Psoas muscle (tissue), 8 donors: Measurements from ENCODE around the gene PGBD2. TPM values are rescaled to one million over a fixed set of nuclear protein-coding genes. Genes with fewer than 3 reads are reported as not detected.
"Not testable (repeated sequence)": the region's sequence is repeated elsewhere in the genome, so short reads cannot be mapped to it uniquely, and the experiment has no call there.

Experiments
- ATAC-seq, 4 donors: fragments of 200-7000 bp; cut with Tn5 transposase; one replicate each; pipeline ENCODE4 v1.9.1; 2020; ENCODE audit warnings: moderate library complexity in 3 of 4, mild to moderate bottlenecking in 2 of 4
- DNase-seq, 2 donors: peaks; one replicate each; pipeline ENCODE4 v3.0.0-alpha.2; 2020
- H3K27ac ChIP-seq: fragments of 200-600 bp; one replicate; pipeline ENCODE4 v1.8.0; 2022
- H3K27me3 ChIP-seq, 3 donors: fragments of 200-600 bp in 1 of 3; one replicate each; pipeline versions ENCODE4 v1.6.1 to v1.8.0; 2013 to 2022; ENCODE audit warnings: low read length in 2 of 3, mild to moderate bottlenecking in 2 of 3, moderate library complexity in 1 of 3; ENCODE audit not compliant: insufficient read depth in 3 of 3
- H3K36me3 ChIP-seq, 2 donors: fragments of 200-600 bp in 1 of 2; one replicate each; pipeline versions ENCODE4 v1.6.1 to v1.8.0; 2013 to 2022; ENCODE audit warnings: low read depth in 1 of 2, mild to moderate bottlenecking in 1 of 2, moderate library complexity in 1 of 2; ENCODE audit not compliant: insufficient read depth in 1 of 2
- H3K4me1 ChIP-seq: fragments of 200-600 bp; one replicate; pipeline ENCODE4 v1.8.0; 2022
- H3K4me3 ChIP-seq: fragments of 200-600 bp; one replicate; pipeline ENCODE4 v1.8.0; 2022; ENCODE audit warnings: mild to moderate bottlenecking
- H3K9me3 ChIP-seq: fragments of 200-600 bp; one replicate; pipeline ENCODE4 v1.8.0; 2022
- WGBS, 3 donors: extraction: QIAGEN DNeasy Blood & Tissue Kit; methylation state at CpG; one replicate each; pipeline versions ENCODE4 v1.1.6 to v1.1.7; 2013; 5-methylcytosine and 5-hydroxymethylcytosine counted together
- intact Hi-C, 2 donors: fragments of 100-400 bp; cut with DNase I; formaldehyde crosslinking; loops; one replicate each; pipeline versions ENCODE4 v1.11.0 to v1.14.2; 2022
- polyA plus RNA-seq, 3 donors: library from polyadenylated mRNA; stranded (reverse); fragments of 200-250 nt; gene quantifications; one replicate each; pipeline ENCODE4 v1.2.3, GENCODE V29; 2013
- total RNA-seq, 4 donors: library from RNA; stranded (reverse); fragmentation: NEBNext Ultra II Directional in 2 of 4; extraction: Animal tissue kit (Norgen Biotek cat#: 25700) in 2 of 4; gene quantifications; one replicate each; pipeline versions ENCODE4 v1.2.1 to v1.2.4, GENCODE V29; 2021 to 2023
- TF ChIP-seq, protein P1 (sequence below): fragments of 200-600 bp; IDR thresholded peaks from one replicate; pipeline ENCODE4 v1.8.0; 2022; ENCODE audit warnings: antibody characterized with exemption
- donor health status: healthy with polysubstance abuse.
- donor health status: DM: no; HTN: no; CAD: no; lungs with moderate emphysema.
- donor health status: Bipolar disorder and iron deficiency.
- donor health status: healthy.
- donor health status: DM: yes; HTN: yes; CAD: no.
- donor health status: DM: no; HTN: no; CAD: no.
- donor health status: DM: no; HTN: no; CAD: no.
- donor health status: DM: yes; HTN: yes; CAD: no.

The PGBD2 gene
- total and polyA plus RNA-seq, 7 donors = 1.3 to 3.9 (median 2.0) TPM

DNA sequence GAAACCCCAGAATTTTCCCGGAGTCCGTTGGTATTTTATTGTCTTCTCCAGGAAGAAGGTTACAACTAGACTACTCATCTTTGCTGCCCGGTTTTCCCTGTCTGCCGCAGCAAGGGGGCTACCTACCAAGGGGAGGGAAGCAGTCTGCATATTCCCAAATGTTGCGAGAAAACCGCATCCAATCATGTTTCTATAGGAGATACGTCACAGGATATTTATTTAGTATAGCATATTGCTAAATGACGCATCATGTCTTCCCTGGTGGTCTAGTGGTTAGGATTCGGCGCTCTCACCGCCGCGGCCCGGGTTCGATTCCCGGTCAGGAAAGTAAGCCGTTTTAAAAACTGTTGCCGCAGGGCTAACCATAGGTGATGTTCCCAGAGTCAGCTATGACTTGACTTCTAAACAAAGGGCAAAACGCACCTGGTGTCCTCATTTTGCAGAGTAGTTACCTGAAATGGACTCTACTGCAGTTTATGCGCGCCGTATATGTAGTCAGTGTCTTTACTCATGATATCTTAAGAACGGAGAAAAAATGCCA, 32.0 kb upstream of the PGBD2 start:
- no peaks in the 10 kb centered on the region for H3K9me3 ChIP-seq
- ATAC-seq (peak; percentile 67 to 82 (median 78)), DNase-seq (peak; percentile 75 to 87)
- WGBS, 3 donors = 3 to 4% (median 3%) methylated on average over 23 of the region's 23 CpGs
- no peaks in the 10 kb centered on the region for H3K36me3 ChIP-seq
- TF ChIP-seq, protein P1, sequence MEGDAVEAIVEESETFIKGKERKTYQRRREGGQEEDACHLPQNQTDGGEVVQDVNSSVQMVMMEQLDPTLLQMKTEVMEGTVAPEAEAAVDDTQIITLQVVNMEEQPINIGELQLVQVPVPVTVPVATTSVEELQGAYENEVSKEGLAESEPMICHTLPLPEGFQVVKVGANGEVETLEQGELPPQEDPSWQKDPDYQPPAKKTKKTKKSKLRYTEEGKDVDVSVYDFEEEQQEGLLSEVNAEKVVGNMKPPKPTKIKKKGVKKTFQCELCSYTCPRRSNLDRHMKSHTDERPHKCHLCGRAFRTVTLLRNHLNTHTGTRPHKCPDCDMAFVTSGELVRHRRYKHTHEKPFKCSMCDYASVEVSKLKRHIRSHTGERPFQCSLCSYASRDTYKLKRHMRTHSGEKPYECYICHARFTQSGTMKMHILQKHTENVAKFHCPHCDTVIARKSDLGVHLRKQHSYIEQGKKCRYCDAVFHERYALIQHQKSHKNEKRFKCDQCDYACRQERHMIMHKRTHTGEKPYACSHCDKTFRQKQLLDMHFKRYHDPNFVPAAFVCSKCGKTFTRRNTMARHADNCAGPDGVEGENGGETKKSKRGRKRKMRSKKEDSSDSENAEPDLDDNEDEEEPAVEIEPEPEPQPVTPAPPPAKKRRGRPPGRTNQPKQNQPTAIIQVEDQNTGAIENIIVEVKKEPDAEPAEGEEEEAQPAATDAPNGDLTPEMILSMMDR = no peak
- H3K4me3 ChIP-seq = peak overlapping the region; percentile 78
- intact Hi-C loops = loop anchor here in 1 of 2 donors (2.0 kb wide), 1 partner anchor 31 kb away; no protein-coding TSS in a partner anchor
- peak overlapping the region; percentile 95 for H3K27ac ChIP-seq
- H3K4me1 ChIP-seq = no peaks in the 10 kb centered on the region
- no peaks in the 10 kb centered on the region for H3K27me3 ChIP-seq

DNA sequence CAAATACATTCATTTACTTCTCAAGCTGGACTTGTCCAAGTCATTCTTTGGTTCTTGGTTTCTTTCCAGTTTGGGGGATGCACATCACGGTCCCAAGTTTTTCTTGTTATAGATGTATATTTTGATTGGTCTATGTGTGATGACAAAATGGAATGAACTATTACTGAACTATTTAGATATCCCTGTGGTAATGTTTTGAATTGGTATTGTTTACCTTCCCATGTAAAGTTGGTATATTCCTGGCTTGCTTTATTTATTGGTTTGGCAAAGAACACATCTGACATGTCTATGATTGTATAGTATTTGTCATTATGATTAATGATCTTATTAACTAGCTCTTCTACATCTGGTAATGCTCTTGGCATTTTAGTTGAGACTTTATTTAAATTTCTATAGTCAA, 24.8 kb upstream of the PGBD2 start:
- H3K36me3 ChIP-seq = no peaks in the 10 kb centered on the region
- intact Hi-C loops = no loop called here
- H3K27me3 ChIP-seq = no peaks in the 10 kb centered on the region
- H3K4me1 ChIP-seq = no peaks in the 10 kb centered on the region
- H3K4me3 ChIP-seq = no peak overlapping the region
- ATAC-seq = no peak
- TF ChIP-seq, protein P1 = no peak
- DNase-seq = no peak
- 81 to 84% (median 82%) methylated on average over 1 of the region's 1 CpG for WGBS, 3 donors
- H3K27ac ChIP-seq = no peak overlapping the region
- no peaks in the 10 kb centered on the region for H3K9me3 ChIP-seq

DNA sequence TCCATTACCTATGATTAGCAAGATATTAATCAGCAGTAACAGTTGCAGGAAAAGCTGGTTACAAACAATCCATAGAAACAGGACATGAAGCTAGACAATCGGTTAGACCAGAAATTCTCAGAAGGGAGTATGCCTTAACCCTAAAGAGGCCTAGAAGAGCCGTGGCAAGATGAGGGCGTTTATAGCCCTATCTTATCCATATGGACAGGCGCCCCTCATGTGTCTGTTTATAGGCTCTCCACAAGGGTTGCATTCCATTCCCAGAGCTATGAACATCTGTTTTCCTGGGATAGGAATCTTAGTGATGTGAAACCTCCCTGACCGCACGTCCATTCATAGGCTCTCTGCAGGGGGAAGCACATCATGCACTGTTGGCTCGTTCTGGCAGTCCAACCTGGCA, 23.6 kb upstream of the PGBD2 start:
- H3K36me3 ChIP-seq, H3K4me3 ChIP-seq, ATAC-seq, H3K4me1 ChIP-seq, H3K27ac ChIP-seq, H3K9me3 ChIP-seq, intact Hi-C loops, H3K27me3 ChIP-seq, DNase-seq: not testable (repeated sequence)
- WGBS, 3 donors = 60 to 71% (median 70%) methylated on average over 6 to 7 of the region's 7 CpGs

DNA sequence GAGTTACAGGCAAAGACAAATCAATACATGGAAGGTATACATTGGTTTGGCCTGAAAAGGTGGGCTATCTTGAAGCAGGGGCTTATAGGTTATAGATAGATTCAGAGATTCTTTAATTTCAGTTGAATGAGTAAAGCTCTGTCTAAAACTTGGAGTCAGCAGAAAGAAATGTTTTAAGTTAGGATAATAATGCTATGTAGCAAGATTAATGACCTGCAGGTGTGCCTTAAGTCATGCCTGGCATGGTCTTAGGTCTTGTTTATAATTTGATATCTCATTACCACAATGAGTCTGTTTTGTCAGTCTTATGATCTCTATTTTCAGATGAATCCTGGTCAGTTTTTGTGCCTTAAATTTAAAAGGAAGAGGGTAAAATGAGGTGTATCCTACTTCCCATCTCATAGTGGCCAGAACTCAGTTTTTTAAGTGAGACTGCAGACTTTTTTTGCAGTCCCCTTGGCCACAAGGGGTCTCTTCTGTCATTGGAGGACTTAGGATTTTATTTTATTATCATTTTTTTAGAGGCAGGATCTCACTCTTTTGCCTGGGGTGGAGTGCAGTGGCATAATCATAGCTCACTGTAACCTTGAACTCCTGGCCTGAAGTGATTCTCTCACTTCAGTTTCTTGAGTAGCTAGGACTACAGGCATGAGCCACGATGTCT, 21.3 kb upstream of the PGBD2 start:
- whole genome bisulfite sequencing, 3 donors = 46 to 54% (median 50%) methylated on average over 1 of the region's 1 CpG
- intact Hi-C loops = loop anchor here in 1 of 2 donors (1.0 kb wide), 1 partner anchor 7 kb away; no protein-coding TSS in a partner anchor

DNA sequence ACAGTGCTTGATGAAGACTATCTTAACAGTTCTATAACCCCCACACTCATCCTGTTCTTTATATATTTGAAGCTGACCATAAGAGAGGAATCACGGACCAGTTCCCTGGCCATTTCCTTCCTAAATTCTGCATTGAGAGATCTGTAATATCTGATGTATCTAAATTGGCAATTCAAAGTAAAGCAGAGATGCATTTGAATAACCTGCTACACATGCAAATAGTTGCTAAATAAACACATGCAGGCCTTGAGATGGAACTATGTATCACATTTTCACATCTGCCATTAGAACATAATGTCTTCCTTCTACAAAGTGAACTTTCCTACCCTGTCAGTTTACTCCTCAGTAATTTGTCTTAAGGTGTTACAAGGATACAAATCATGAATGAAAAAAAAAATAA, 20.4 kb upstream of the PGBD2 start:
- H3K27ac ChIP-seq = no peak overlapping the region
- WGBS, 3 donors = 88 to 93% (median 89%) methylated on average over 1 of the region's 1 CpG
- H3K27me3 ChIP-seq = no peaks in the 10 kb centered on the region
- intact Hi-C loops = loop anchor here in 1 of 2 donors (1.0 kb wide), 1 partner anchor 8 kb away; no protein-coding TSS in a partner anchor
- no peak overlapping the region for H3K4me3 ChIP-seq
- DNase-seq = no peak
- H3K4me1 ChIP-seq = no peaks in the 10 kb centered on the region
- no peaks in the 10 kb centered on the region for H3K9me3 ChIP-seq
- TF ChIP-seq, protein P1 = no peak
- H3K36me3 ChIP-seq = no peaks in the 10 kb centered on the region
- no peak for ATAC-seq

More for the DNA sequence above, 21.3 kb upstream of the PGBD2 start:
- Histone ChIP-seq H3K36me3 (no peaks in the 10 kb centered on the region), H3K27ac (no peak overlapping the region), H3K9me3 (no peaks in the 10 kb centered on the region), H3K4me3 (no peak overlapping the region), H3K4me1 (no peaks in the 10 kb centered on the region), H3K27me3 (no peaks in the 10 kb centered on the region)
- TF ChIP-seq, protein P1 = no peak
- ATAC-seq (no peak), DNase-seq (no peak)
